Measurements from ENCODE around the gene NDUFAF8. TPM values are rescaled to one million over a fixed set of nuclear protein-coding genes. Genes with fewer than 3 reads are reported as not detected.

Gene NDUFAF8
- total RNA-seq, 1 donor from 2014 or later, result 45.9 TPM

GRCh38 chr17:81277421-81277820 is 38.3 kb downstream of the NDUFAF8 start:
- H3K27me3 ChIP-seq (ENCODE audit: control insufficient read depth, insufficient read depth, low read length), result no peaks in the 10 kb centered on the region
- peaks cover 4% of the 10 kb centered on the region for H3K36me3 ChIP-seq (ENCODE audit: control insufficient read depth, insufficient read depth, low read length)
- no peak for DNase-seq (ENCODE audit: low read depth)
- no peak overlapping the region for H3K4me3 ChIP-seq (ENCODE audit: low read depth, low read length)
- no peak for TF ChIP-seq CTCF (IDR thresholded peaks at IDR 0.05; ENCODE audit: insufficient read depth, low read length, poor library complexity, severe bottlenecking)

- DNase-seq (ENCODE audit: low read depth), result no peak
- Histone ChIP-seq H3K4me3 (ENCODE audit: low read depth, low read length) (no peak overlapping the region), H3K36me3 (ENCODE audit: control insufficient read depth, insufficient read depth, low read length) (peaks cover 4% of the 10 kb centered on the region), H3K27me3 (ENCODE audit: control insufficient read depth, insufficient read depth, low read length) (no peaks in the 10 kb centered on the region)
- no peak for TF ChIP-seq CTCF (IDR thresholded peaks at IDR 0.05; ENCODE audit: insufficient read depth, low read length, poor library complexity, severe bottlenecking)
Observed at GRCh38 chr17:81277946-81278693, 39.0 kb downstream of the NDUFAF8 start.

GRCh38 chr17:81278831-81279230 is 39.7 kb downstream of the NDUFAF8 start:
- Histone ChIP-seq H3K27me3 (ENCODE audit: control insufficient read depth, insufficient read depth, low read length) (no peaks in the 10 kb centered on the region), H3K36me3 (ENCODE audit: control insufficient read depth, insufficient read depth, low read length) (peaks cover 4% of the 10 kb centered on the region), H3K4me3 (ENCODE audit: low read depth, low read length) (no peak overlapping the region)
- TF ChIP-seq CTCF (IDR thresholded peaks at IDR 0.05; ENCODE audit: insufficient read depth, low read length, poor library complexity, severe bottlenecking), result no peak
- no peak for DNase-seq (ENCODE audit: low read depth)

- no peak for DNase-seq (ENCODE audit: low read depth)
- Histone ChIP-seq H3K4me3 (ENCODE audit: low read depth, low read length) (no peak overlapping the region), H3K36me3 (ENCODE audit: control insufficient read depth, insufficient read depth, low read length) (peaks cover 4% of the 10 kb centered on the region), H3K27me3 (ENCODE audit: control insufficient read depth, insufficient read depth, low read length) (no peaks in the 10 kb centered on the region)
- TF ChIP-seq CTCF (IDR thresholded peaks at IDR 0.05; ENCODE audit: insufficient read depth, low read length, poor library complexity, severe bottlenecking), result no peak
Observed at GRCh38 chr17:81279278-81280275, 40.5 kb downstream of the NDUFAF8 start.

GRCh38 chr17:81280571-81280970 is 41.5 kb downstream of the NDUFAF8 start:
- no peak overlapping the region for H3K4me3 ChIP-seq (ENCODE audit: low read depth, low read length)
- H3K36me3 ChIP-seq (ENCODE audit: control insufficient read depth, insufficient read depth, low read length), result peaks cover 4% of the 10 kb centered on the region
- no peak for TF ChIP-seq CTCF (IDR thresholded peaks at IDR 0.05; ENCODE audit: insufficient read depth, low read length, poor library complexity, severe bottlenecking)
- DNase-seq (ENCODE audit: low read depth), result no peak
- no peaks in the 10 kb centered on the region for H3K27me3 ChIP-seq (ENCODE audit: control insufficient read depth, insufficient read depth, low read length)

Data from kidney epithelial cell (primary cell).